ENCODE measurements around the gene TAPBPL. TPM values are rescaled to one million over a fixed set of nuclear protein-coding genes. Genes with fewer than 3 reads are reported as not detected.

The TAPBPL gene
- polyA plus RNA-seq, 1 of the 3 experiments (the other 2 are of a cell fraction) = 24.1 TPM

DNA sequence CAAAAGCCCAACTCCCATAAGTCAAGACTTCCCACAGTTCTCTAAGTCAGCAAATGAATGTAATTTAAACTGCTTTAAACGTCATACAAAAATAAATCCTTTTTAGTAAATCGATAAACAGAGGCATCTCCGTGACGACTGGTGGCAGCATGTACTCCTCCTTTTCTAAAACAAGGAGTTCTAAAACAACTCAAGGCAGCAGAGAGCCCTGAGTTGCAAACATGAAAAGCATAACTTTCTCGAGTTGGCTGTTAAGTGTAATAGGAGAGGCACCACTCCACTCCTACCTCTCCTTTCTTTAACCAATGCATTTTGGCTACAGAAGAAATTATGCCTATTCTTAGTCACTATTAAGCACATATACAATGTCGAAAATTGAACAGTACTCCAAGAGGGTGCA, 45.9 kb upstream of the TAPBPL start:
- H3K9me2 ChIP-seq = no peaks in the 10 kb centered on the region
- no peaks in the 10 kb centered on the region for H3F3A ChIP-seq (replicated peaks; ENCODE audit: insufficient read depth)
- POLR2A ChIA-PET = no interaction called here
- no peak overlapping the region for H3K4me3 ChIP-seq (ENCODE audit: low read depth in 2 of 2, low read length in 1 of 2)
- WGBS (ENCODE audit: low lambda C conversion rate) = 44% methylated on average over 6 of the region's 6 CpGs
- H3K9ac ChIP-seq = no peak overlapping the region
- no peaks in the 10 kb centered on the region for H3K9me3 ChIP-seq
- no peak overlapping the region for H3K27ac ChIP-seq (ENCODE audit: low read depth in 2 of 2, low read length in 1 of 2)
- no peaks in the 10 kb centered on the region for H4K20me1 ChIP-seq (ENCODE audit: insufficient read depth)
- CTCF ChIA-PET = no interaction called here
- no peaks in the 10 kb centered on the region for H3K4me1 ChIP-seq (ENCODE audit: control insufficient read depth in 1 of 2, insufficient read depth in 2 of 2, low read depth in 1 of 2, low read length in 1 of 2)
- no peak overlapping the region for H2AFZ ChIP-seq (ENCODE audit: low read depth)
- DNase-seq = no peak
- H3K4me2 ChIP-seq = no peak overlapping the region
- TF ChIP-seq, protein P1, sequence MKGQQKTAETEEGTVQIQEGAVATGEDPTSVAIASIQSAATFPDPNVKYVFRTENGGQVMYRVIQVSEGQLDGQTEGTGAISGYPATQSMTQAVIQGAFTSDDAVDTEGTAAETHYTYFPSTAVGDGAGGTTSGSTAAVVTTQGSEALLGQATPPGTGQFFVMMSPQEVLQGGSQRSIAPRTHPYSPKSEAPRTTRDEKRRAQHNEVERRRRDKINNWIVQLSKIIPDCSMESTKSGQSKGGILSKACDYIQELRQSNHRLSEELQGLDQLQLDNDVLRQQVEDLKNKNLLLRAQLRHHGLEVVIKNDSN (IDR thresholded peaks at IDR 0.05; ENCODE audit: borderline replicate concordance, low read depth) = no peak
- TF ChIP-seq MEF2A (IDR thresholded peaks at IDR 0.05; ENCODE audit: borderline replicate concordance, low read depth) (no peak), RCOR1 (IDR thresholded peaks at IDR 0.05; ENCODE audit: low read length) (no peak), RFX5 (IDR thresholded peaks at IDR 0.05; ENCODE audit: low read length) (no peak), SMC3 (IDR thresholded peaks at IDR 0.05; ENCODE audit: low read depth, low read length) (no peak), JUND (IDR thresholded peaks at IDR 0.05) (no peak), FOXJ3 (CRISPR knock-in tag; IDR thresholded peaks at IDR 0.05) (no peak), SIN3A (IDR thresholded peaks at IDR 0.05; ENCODE audit: borderline replicate concordance, low read depth, low read length) (no peak), FOXM1 (IDR thresholded peaks at IDR 0.05; ENCODE audit: low read depth) (no peak), YY1 (IDR thresholded peaks at IDR 0.05; ENCODE audit: low read depth) (no peak), EZH2phosphoT487 (IDR thresholded peaks at IDR 0.05; ENCODE audit: borderline replicate concordance, low read depth) (no peak), TEAD4 (IDR thresholded peaks at IDR 0.05; ENCODE audit: borderline replicate concordance, insufficient read depth) (no peak), GABPA (IDR thresholded peaks at IDR 0.05; ENCODE audit: low read depth) (no peak)
- TF ChIP-seq, protein P2, sequence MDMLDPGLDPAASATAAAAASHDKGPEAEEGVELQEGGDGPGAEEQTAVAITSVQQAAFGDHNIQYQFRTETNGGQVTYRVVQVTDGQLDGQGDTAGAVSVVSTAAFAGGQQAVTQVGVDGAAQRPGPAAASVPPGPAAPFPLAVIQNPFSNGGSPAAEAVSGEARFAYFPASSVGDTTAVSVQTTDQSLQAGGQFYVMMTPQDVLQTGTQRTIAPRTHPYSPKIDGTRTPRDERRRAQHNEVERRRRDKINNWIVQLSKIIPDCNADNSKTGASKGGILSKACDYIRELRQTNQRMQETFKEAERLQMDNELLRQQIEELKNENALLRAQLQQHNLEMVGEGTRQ (IDR thresholded peaks at IDR 0.05; ENCODE audit: borderline replicate concordance, low read depth, low read length) = no peak
- TF ChIP-seq, protein P3, sequence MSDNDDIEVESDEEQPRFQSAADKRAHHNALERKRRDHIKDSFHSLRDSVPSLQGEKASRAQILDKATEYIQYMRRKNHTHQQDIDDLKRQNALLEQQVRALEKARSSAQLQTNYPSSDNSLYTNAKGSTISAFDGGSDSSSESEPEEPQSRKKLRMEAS (IDR thresholded peaks at IDR 0.05; ENCODE audit: low read depth) = no peak
- TF ChIP-seq, protein P4, sequence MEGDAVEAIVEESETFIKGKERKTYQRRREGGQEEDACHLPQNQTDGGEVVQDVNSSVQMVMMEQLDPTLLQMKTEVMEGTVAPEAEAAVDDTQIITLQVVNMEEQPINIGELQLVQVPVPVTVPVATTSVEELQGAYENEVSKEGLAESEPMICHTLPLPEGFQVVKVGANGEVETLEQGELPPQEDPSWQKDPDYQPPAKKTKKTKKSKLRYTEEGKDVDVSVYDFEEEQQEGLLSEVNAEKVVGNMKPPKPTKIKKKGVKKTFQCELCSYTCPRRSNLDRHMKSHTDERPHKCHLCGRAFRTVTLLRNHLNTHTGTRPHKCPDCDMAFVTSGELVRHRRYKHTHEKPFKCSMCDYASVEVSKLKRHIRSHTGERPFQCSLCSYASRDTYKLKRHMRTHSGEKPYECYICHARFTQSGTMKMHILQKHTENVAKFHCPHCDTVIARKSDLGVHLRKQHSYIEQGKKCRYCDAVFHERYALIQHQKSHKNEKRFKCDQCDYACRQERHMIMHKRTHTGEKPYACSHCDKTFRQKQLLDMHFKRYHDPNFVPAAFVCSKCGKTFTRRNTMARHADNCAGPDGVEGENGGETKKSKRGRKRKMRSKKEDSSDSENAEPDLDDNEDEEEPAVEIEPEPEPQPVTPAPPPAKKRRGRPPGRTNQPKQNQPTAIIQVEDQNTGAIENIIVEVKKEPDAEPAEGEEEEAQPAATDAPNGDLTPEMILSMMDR (IDR thresholded peaks at IDR 0.05) = no peak
- H3K36me3 ChIP-seq (replicated peaks in 1 of 2; ENCODE audit: control insufficient read depth in 1 of 2, insufficient read depth in 2 of 2, low read length in 1 of 2) = no peaks in the 10 kb centered on the region
- no peaks in the 10 kb centered on the region for H3K79me2 ChIP-seq (ENCODE audit: insufficient read depth)
- no peaks in the 10 kb centered on the region for H3K27me3 ChIP-seq (ENCODE audit: insufficient read depth)

Data from SK-N-SH (cell line).